Measurements from ENCODE around the gene CEPT1.

GRCh38 chr1:111221276-111221632, 81.2 kb downstream of the CEPT1 start:
- TF ChIP-seq CTCF (IDR thresholded peaks at IDR 0.05) (no peak), POLR2A (IDR thresholded peaks at IDR 0.05) (no peak)
